ENCODE measurements around the gene TNFRSF8. TPM values are rescaled to one million over a fixed set of nuclear protein-coding genes. Genes with fewer than 3 reads are reported as not detected.

The TNFRSF8 gene
- polyA plus RNA-seq, 1 of the 3 experiments (the other 2 are of a cell fraction): 0.07 TPM

DNA sequence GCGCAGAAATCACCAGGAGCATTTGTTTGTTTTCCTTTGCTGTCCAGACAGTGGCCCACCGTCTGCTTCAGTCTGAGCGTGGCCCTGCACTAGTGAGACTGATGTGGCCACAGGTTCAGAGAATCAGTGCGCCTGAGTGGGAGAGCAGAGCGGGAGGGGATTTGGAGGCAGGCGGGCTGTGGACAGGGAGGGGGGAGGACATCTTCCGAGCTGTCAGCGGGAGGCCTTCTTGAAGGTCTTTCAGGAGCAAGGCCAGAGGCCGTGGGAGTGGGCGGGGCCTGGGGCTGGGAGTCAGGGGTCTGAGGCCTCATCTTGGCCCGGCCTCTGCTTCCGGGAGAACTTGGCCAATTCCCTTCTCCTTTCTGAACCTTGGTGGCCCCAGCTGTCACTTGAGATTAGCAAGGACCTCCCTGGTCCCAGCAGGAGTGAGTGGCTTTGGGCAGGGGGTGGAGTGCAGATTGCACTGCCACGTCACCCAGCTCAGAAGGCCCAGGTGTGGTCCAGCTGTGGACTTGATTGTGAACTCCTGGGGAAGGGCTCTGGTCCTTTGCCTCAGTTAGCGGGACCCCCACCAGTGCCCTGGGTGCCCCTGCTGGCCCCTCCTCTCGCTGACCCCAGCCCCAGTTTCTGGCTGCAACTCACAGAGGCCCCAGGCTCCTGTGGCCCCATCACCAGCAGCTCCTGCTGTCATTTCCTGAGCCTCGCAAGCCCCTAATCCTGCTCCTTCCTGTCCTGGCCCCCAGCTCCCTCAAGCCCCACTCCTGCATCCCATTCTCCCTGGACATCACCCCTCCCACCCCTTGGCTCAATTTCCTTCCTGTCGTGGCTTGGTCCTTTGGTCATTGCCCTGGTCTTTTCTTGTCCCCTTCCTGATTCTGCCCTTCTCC lies 112.1 kb downstream of the TNFRSF8 start:
- Histone ChIP-seq H3K4me2 (no peak overlapping the region), H3K27ac (ENCODE audit: low read depth in 2 of 2, low read length in 1 of 2) (no peak overlapping the region), H3K9me3 (no peaks in the 10 kb centered on the region), H3K79me2 (ENCODE audit: insufficient read depth) (no peaks in the 10 kb centered on the region), H3F3A (replicated peaks; ENCODE audit: insufficient read depth) (no peaks in the 10 kb centered on the region), H3K4me1 (ENCODE audit: control insufficient read depth in 1 of 2, insufficient read depth in 2 of 2, low read depth in 1 of 2, low read length in 1 of 2) (peaks cover 6 to 7% of the 10 kb centered on the region in 2 experiments; a peak in 2 of 4 replicates), H2AFZ (ENCODE audit: low read depth) (no peak overlapping the region), H3K9me2 (no peaks in the 10 kb centered on the region), H3K4me3 (ENCODE audit: low read depth in 2 of 2, low read length in 1 of 2) (no peak overlapping the region), H3K27me3 (ENCODE audit: insufficient read depth) (no peaks in the 10 kb centered on the region), H4K20me1 (ENCODE audit: insufficient read depth) (no peaks in the 10 kb centered on the region), H3K36me3 (replicated peaks in 1 of 2; ENCODE audit: control insufficient read depth in 1 of 2, insufficient read depth in 2 of 2, low read length in 1 of 2) (no peaks in the 10 kb centered on the region), H3K9ac (no peak overlapping the region)
- ChIA-PET POLR2A (interaction anchor here (0.5 kb wide), 1 partner anchor 12 kb away, joined by 3 read pairs; no protein-coding TSS in a partner anchor), CTCF (interaction anchor here (0.9 to 4.6 kb wide), 4 partner anchors 10 to 100 kb away, joined by 3 to 21 read pairs (median 4); no protein-coding TSS in a partner anchor)
- 91% methylated on average over 16 of the region's 17 CpGs for WGBS (ENCODE audit: low lambda C conversion rate)
- no peak for DNase-seq
- TF ChIP-seq USF1 (IDR thresholded peaks at IDR 0.05; ENCODE audit: borderline replicate concordance, low read depth): no peak
- TF ChIP-seq YY1 (IDR thresholded peaks at IDR 0.05; ENCODE audit: low read depth): no peak
- TF ChIP-seq MXI1 (IDR thresholded peaks at IDR 0.05; ENCODE audit: low read depth, low read length): no peak
- no peak for TF ChIP-seq EZH2phosphoT487 (IDR thresholded peaks at IDR 0.05; ENCODE audit: borderline replicate concordance, low read depth)
- no peak for TF ChIP-seq NRF1 (IDR thresholded peaks at IDR 0.05; ENCODE audit: low read depth, low read length)
- TF ChIP-seq TAF1 (IDR thresholded peaks at IDR 0.05; ENCODE audit: borderline replicate concordance, low read depth, low read length): no peak
- TF ChIP-seq TEAD4 (IDR thresholded peaks at IDR 0.05; ENCODE audit: borderline replicate concordance, insufficient read depth): no peak
- no peak for TF ChIP-seq USF2 (IDR thresholded peaks at IDR 0.05; ENCODE audit: borderline replicate concordance, low read depth, low read length)
- no peak for TF ChIP-seq MAX (IDR thresholded peaks at IDR 0.05; ENCODE audit: low read depth)
- no peak for TF ChIP-seq SIN3A (IDR thresholded peaks at IDR 0.05; ENCODE audit: borderline replicate concordance, low read depth, low read length)
- no peak for TF ChIP-seq TCF12 (IDR thresholded peaks at IDR 0.05)
- no peak for TF ChIP-seq RCOR1 (IDR thresholded peaks at IDR 0.05; ENCODE audit: low read length)
- TF ChIP-seq GABPA (IDR thresholded peaks at IDR 0.05; ENCODE audit: low read depth): no peak
